ENCODE data around the gene SH3RF3.
A peak's percentile ranks its signal among the peaks of the same experiment; 100 is the strongest.
"Not testable (repeated sequence)": the region's sequence is repeated elsewhere in the genome, so short reads cannot be mapped to it uniquely, and the experiment has no call there.

The SH3RF3 gene

DNA sequence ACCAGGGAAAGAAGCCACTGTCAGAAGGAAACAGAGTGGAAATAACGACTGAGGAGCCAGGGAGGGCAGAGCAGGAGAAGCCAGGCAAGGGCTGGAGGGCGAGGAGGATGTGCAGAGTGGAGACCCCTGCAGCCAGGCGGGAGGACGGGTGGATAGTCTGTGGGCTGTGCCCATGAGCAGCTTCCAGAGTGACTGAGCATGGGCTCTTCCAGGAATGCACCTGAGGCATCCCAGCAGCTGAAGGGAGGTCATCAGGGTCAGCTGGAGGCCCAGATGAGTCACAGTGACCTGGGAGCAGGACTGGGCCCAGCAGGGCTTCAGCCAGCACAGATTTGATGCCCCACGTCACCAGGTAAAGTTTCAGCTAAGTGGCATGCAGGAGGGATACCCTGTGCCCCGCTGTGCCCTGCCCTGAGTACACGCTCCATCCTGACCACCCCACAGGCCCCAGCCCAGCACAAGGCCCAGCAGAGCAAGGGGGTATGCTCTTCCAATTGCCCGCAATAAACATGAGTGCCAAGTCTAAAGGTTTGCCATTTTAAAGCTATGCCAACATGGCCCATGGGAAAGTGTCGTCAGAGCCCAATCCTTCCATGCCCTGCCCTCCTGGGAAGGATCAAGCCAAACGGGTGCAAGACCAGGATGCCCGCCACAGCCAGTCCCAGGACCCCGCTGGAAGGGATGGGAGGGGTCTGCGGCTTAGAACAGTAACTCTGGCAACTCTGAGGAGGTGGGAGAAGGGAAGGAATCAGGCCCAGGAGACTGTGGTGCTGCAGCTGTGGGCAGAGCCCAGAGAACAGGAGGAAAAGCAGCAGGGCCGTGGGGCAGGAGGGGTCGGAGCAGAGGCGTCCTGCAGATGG is 399.1 kb downstream of the SH3RF3 start:
- DNase-seq (ENCODE audit: low spot score): no peak

DNA sequence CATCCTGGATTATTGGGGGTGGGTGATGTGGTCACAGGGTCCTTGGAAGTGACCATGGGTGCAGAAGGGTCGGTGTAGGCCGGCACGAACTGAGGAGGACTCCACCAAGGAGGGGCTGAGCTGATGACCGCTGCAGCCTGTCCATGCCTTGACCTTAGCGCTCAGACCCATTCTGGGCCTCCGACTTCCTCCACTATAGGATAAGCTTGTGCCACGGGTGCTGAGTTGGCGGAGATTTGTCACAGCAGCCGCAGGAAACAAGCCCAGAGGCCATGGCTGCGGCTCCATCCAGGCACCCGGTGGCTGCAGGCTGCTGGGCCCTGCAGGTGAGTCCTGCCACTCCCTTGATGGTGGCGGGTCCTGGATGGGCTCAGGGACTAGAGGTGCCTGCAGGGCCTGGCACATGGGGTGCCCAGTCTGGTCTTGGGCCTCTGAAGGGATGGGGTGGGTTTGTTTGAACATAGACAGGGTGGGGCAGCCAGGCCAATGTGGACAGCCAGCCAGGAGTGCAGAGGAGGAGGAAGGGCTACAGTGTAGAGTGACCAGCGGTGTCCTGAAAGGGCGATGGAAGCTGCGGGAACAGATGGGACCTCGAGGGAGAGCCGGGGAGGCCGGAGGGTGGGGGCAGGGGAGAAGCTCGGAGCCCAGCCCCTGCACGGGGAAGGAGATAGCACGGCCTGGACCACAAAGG is 400.0 kb downstream of the SH3RF3 start:
- no peak for DNase-seq (ENCODE audit: low spot score)

DNA sequence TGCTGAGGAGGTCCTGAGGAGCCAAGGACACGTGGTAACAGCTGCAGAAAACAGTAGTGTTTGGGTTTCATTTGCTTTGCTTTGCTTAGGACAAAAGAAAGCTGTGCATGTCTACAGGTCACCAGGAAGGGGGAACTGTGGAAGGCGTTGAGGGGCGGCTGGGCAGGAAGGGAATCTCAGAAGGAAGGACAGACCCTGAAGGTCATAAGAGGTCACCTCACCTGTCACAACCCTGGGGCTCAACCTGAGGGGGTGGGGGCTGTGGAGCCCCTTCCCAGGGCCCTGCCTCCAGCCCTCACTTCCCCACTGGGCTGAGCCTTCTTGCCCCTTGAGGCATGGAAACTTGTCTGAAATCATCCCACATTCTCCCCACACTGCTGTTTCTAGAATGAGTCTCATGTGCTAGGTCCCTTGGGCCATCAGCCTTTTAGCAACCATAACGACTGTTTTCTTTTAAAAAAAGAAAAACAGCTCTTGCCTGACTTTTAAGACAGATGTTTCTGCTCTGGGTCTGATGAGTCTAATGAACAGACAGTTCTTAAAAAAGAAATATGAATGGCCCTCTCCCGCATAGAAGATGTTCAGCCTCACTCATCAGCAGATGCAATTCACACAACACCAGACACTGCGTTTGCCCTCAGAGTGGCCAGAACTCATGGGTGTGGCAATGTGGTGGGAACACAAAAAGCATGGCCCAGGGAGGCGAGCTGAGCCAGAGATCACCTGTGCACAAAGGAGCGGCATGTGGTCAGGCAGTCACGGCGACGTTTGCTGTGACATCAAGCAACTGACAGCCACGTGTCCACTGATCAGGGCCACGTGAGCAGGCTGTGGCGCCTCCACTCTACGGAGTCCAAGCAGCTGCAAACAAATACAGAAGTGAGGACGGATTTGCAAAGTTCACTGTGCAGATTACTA is 400.8 kb downstream of the SH3RF3 start:
- DNase-seq (ENCODE audit: low spot score): no peak

DNA sequence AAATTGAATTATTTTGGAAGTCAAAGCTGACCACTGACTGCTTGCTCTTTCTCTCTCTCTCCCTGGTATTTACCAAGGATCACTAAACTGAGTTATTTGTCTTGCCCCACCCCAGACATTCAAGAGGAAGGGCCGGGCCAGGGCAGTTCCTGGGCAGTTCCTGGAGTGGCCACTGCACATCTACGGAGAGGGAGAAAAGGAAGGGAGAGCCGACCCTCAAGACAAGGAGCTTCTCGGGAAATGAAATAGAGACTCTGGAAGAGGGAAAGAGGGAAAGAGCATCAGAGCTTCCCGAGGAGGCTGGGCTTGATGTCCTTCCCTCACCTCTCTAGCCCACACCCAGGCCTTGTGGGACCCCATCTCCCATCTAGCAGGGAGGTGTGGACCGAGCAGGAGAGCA is 401.7 kb downstream of the SH3RF3 start:
- no peak for DNase-seq (ENCODE audit: low spot score)

DNA sequence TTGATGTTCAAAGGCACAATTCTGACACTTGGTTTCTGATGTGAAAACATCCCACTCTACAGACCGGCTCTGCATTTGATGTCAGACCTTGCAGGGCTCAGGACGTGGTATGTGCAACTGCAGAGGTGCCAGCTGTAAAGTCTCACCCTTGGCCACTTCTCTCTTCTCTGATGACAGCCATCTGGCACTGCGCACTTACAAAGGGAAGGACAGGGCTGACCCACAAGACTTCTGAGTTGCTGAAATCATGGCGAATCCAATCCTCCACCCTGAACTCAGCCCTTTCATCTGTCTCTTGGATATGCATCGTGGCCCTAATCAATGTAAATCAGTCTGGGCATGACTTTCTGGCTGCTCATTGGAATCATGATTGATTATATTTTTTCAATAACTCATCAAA is 402.2 kb downstream of the SH3RF3 start:
- no peak for DNase-seq (ENCODE audit: low spot score)

DNA sequence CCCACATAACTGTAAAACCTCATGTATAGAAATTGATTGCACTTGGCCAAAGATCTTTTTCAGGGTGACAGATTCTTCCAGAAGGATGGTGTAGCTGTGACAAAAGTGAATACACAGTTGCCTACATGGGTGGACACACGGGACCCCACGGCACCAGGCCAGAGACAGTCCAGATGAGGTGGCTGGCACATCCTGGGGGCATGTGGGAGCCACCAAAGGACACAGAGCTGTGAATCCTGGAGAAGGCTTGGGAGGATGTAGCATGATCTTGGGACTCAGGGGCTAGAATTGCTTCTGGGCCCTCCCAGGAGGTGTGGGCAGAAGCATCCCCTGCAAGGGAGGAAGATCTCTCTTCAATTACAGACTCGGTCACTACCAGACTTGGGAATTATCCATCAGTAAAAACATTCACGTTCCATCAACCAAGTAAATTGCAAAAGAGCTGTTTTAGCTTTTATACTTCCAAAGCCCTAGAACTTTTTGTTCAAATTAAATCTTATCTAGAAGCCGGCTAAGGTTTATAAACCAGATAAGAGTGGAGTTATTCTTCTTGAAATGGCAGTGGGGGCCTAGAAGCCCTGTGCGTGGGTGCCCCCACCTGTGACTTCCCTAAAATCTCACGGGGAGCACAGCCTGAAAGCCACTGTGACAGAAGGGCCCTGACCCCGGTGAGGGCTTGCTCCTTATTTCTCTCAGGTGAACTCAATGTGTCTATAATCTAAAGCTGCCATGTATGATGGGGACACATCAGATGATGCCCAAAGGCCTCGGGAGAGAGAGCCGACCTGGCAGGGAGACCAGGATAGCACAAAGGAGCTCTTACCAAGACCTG is 403.1 kb downstream of the SH3RF3 start:
- no peak for DNase-seq (ENCODE audit: low spot score)

DNA sequence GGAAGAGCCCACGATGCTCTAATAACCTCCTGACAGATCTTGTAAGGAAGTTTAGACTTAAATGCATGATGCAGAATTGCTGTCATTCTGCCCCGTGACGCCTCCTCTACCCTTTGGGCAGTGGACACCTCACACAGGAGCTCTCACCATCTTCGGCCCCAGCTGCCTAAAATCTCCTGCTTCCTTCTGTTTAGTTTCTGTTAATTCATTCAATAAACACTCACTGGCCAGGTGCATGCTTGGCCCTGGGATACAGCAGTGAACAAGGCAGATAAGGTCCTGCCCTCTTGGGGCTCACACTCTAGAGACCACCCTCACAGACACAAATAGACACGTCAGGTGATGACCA is 403.7 kb downstream of the SH3RF3 start:
- no peak for DNase-seq (ENCODE audit: low spot score)

DNA sequence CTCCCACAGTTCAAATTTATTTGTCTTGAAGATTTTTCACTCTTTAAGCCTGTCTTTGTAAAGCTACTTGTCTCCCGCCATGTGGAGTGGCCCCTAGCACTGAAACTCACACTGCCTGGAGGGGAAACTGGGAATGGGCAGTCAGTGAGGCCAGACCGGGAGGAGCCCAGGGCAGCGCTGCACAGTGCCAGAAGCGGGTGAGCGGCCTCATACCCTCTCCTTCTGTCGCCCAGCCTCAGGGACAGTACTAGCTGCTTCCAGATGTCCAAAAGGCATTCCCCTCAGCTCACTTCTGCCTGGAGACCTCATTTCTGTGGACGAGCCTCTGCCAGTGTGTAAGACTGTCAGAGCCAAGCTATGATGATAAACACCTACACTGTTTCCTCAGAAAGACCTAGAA is 404.8 kb downstream of the SH3RF3 start:
- DNase-seq (ENCODE audit: low spot score): no peak

DNA sequence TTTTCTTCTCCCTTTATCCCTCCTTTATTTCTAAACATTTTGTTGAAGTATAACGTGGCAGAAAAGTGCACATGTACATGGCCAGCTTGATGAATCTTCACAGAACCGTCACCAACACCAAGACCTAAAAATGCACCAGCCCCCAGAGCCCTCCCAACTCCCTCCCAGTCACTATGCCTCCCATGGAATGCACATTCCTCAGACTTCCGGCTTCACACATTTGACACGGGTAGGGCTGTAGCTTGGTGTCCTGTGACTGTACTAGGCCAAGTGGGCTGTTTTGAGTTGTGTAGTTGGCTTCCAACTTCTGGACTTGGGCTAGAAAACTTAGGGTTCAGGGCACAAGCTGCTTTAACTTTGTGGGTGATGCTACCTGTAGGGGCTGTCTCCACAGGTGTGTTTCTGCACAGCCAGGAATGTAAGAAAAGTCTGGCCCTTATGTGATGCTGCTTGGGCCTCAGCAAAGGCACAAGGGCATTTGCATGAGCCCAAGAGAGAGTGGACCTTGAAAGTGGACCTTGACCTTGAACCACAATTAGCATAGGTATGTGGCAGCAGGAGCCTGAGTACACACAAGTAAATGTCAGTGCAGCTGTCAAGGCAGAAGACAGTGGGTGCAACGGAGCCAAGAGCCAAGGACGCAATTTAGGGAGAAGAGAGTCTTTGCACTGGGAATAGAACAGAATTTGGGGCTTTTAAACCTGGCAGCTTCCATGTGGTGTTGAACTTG is 406.4 kb downstream of the SH3RF3 start:
- no peak for DNase-seq (ENCODE audit: low spot score)

DNA sequence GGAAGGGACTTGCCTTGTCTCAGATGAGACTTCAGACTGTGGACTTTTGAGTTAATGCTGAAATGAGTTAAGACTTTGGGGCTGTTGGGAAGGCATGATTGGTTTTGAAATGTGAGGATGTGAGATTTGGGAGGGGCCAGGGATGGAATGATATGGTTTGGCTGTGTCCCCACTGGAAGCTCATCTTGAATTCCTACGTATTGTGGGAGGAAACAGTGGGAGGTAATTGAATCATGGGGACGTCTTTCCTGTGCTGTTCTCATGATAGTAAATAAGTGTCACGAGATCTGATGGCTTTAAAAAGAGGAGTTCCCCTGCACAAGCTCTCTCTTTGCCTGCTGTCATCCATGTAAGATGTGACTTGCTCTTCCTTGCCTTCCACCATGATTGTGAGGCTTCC is 407.6 kb downstream of the SH3RF3 start:
- DNase-seq (ENCODE audit: low spot score): not testable (repeated sequence)

DNA sequence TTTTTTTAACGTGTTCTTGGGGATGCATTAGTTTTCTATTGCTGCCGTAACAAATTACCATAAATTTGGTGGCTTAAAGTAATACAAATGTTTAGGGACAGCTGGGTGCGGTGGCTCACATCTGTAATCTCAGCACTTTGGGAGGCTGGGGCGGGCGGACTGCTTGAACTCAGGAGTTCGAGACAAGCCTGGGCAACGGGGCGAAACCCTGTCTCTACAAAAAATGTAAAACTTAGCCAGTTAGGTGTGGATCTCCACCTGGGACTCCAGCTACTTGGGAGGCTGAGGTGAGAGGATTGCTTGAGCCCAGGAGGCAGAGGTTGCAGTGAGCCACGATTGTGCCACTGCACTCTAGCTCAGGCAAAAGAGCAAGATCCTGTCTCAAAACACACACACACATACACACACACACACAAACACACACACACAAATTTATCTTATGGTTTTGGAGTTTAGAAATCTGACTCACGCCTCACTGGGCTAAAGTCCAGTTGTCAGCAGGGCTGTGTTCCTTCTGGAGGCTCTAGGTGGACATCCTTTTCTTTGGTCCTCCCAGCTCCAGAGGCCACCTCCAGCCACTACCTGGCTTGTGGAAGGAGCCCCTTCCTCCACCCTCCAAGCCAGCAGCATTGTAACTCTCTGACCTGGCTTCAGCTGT is 408.7 kb downstream of the SH3RF3 start:
- no peak for DNase-seq (ENCODE audit: low spot score)

DNA sequence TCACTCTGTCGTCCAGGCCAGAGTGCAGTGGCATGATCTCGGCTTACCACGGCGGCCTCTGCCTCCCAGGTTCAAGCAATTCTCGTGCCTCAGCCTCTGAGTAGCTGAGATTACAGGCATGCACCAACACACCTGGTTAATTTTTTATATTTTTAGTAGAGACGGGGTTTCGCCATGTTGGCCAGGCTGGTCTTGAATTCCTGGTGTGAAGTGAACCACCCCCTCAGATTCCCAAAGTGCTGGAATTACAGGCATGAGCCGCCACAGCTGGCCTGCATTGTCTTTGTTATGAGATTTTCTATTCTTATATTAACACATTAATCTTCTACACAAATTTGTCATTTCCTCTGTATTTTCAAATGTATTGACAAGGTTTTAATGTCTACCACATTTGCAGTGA is 409.5 kb downstream of the SH3RF3 start:
- no peak for DNase-seq (ENCODE audit: low spot score)

DNA sequence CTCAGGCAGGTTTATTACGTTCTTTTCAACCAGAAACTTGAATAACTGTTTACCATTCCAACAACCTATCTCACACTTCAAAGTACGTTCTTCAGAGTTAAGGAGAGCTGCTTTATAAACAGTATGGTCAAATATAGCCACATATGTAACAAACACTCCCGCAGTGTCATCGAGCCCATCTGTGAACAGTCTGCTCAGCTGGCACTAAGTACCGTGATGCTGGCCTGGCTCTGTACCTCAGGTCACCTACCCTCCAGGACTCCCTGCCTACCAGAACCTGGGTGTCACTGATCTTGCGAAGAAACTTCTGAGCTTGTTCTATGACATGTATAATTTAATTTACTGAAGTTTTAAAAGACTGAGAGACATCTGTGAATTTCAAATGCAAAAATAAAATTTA is 413.4 kb downstream of the SH3RF3 start:
- DNase-seq (ENCODE audit: low spot score): no peak

DNA sequence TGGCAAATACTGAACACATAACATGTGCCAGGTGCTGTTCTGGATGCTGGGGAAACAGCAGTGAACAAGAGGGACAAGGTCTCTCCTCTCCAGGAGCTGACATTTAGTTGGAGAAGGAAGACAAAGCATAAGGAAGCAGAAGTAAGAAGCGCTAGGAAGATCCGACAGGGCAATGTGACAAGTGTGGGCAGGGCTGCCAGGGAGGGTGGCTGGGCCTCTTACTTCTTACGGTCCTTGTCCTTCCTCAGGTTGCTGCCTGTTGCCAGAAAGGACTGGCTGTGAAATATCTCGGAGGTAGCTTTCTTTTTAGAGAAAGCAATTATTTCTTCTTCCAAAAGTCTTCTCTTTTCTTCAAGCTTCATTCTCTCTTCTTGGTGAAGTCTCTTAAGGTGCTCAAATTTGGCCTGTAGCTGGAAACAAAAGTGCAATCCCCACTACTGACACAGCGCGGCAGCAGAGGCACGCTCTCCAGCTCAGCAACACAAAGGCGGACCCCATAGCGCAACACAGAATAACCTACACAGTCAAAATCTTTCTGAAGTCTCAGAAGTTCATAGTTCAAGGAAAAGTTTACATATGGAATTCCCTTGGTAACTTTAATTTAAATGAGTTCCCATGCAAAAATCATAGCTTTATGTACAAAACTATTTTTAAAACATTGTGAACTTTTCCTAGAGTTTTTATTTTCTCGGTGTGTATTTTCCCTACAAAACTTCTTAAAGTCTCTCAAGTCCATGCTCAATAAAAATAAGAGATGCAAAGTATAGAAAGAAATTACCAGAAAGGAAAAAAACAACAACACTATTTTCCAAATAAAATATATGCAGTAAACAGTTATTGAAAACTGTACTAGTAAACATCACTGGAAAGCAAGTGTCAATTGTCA is 417.1 kb downstream of the SH3RF3 start:
- peak; percentile 88 for DNase-seq (ENCODE audit: low spot score)

DNA sequence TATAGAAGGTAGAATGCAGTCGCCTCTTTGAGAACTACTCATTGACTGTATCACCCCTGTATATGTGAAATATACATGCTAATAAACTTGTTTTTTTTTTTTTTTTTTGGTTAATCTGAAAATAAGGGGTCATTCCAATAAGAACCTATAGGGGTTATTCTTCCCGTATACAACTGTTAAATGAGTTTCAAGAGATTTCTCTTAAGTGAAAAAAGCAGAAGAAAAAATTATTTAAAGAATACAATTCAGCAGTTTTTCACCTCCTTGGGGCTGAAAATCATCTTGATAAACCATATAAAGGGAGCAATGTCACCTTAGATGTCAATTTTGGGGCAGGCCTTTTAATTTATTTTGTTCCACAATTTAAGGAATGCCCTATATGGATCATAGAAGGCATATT is 418.3 kb downstream of the SH3RF3 start:
- DNase-seq (ENCODE audit: low spot score): no peak

DNA sequence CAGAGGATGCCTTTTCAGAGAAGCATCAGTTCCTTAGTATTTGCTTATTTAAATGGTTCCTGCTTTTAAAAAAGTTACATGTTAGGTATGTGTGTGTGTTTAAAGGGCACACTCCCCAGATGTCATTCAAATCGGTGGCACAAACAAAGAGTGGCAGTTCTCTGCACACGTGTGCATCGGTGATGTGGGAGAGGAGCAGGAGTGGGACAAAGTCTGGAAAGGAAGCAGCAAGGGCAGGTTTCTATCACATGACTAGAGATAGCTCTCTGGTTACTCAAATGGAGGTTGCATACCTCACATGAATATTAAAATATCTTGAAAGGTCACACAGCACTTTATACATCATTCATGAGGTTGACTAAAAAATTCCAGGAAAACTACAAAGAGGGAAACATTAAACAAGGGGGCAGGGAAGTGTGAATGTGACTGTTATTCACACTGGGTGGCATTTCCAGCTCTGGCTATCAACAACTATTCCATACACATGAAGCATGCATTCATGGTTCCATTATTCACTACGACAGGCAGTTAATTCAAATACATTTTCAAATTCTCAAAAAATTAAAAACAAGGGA is 420.1 kb downstream of the SH3RF3 start:
- DNase-seq (ENCODE audit: low spot score): no peak

All from Ammon's horn (tissue), 1 donor.